A673 (cell line): ENCODE measurements around the gene DCC. TPM values are rescaled to one million over a fixed set of nuclear protein-coding genes. Genes with fewer than 3 reads are reported as not detected.

Source experiments
- BruUV-seq: library from RNA; stranded (reverse); fragments of 400-500 nt; replicated peaks from 2 replicates; lab custom pipeline; 2021; lab: Mats Ljungman, UMichigan
- CTCF ChIA-PET: fragments of 300-600 bp; sonication (Branson Sonifier 250); formaldehyde crosslinking; loops from one replicate; lab custom pipeline; 2022; ENCODE audit warnings: antibody characterized with exemption; lab: Charles Lee
- POLR2A ChIA-PET: fragments of 300-600 bp; sonication (Branson Sonifier 250); formaldehyde crosslinking; loops from one replicate; lab custom pipeline; 2022; ENCODE audit warnings: antibody characterized with exemption; ENCODE audit not compliant: low non-redundant PET; lab: Charles Lee
- DNase-seq: peaks from one replicate; pipeline ENCODE4 v3.0.0-alpha.2; 2015; ENCODE audit warnings: low spot score
- H3K27ac ChIP-seq: fragments of 200-600 bp; sonication (generic); 2 replicates; pipeline ENCODE4 v1.5.1; 2016; ENCODE audit warnings: mixed run types, low read depth, mild to moderate bottlenecking, mixed read lengths, antibody characterized with exemption, low read length; ENCODE audit not compliant: poor library complexity, severe bottlenecking
- H3K27me3 ChIP-seq: fragments of 200-600 bp; sonication (generic); replicated peaks from 2 replicates; pipeline ENCODE4 v1.6.1; 2017; ENCODE audit warnings: mixed run types, low read depth, mild to moderate bottlenecking, mixed read lengths, antibody characterized with exemption, low read length; ENCODE audit not compliant: insufficient read depth, poor library complexity
- H3K36me3 ChIP-seq: fragments of 200-600 bp; sonication (generic); 2 replicates; pipeline ENCODE4 v1.6.1; 2016; ENCODE audit warnings: mixed run types, mild to moderate bottlenecking, mixed read lengths, antibody characterized with exemption, low read length; ENCODE audit not compliant: insufficient read depth, poor library complexity, severe bottlenecking
- H3K4me1 ChIP-seq: fragments of 200-600 bp; sonication (generic); 2 replicates; pipeline ENCODE4 v1.6.1; 2017; ENCODE audit warnings: mixed run types, mild to moderate bottlenecking, mixed read lengths, antibody characterized with exemption, low read length; ENCODE audit not compliant: insufficient read depth, poor library complexity, severe bottlenecking
- H3K4me3 ChIP-seq: fragments of 200-600 bp; sonication (generic); 2 replicates; pipeline ENCODE4 v1.5.1; 2016; ENCODE audit warnings: low read depth, mixed run types, mild to moderate bottlenecking, mixed read lengths, low read length; ENCODE audit not compliant: poor library complexity, severe bottlenecking
- H3K9me3 ChIP-seq: fragments of 200-600 bp; sonication (generic); 2 replicates; pipeline ENCODE4 v1.6.1; 2016; ENCODE audit warnings: mixed run types, low read depth, mild to moderate bottlenecking, mixed read lengths, antibody characterized with exemption, low read length; ENCODE audit not compliant: poor library complexity, severe bottlenecking
- EZH2 ChIP-seq: fragments of 200-600 bp; sonication (generic); IDR thresholded peaks from 2 replicates; pipeline ENCODE4 v1.6.1; 2017; ENCODE audit warnings: borderline replicate concordance, low read depth, mild to moderate bottlenecking, mixed read lengths, antibody characterized with exemption, low read length; ENCODE audit not compliant: poor library complexity, severe bottlenecking
- intact Hi-C: fragments of 100-400 bp; cut with micrococcal nuclease; formaldehyde crosslinking; loops from one replicate; pipeline ENCODE4 v1.10.0; 2022; ENCODE audit not compliant: unreplicated experiment
- total RNA-seq: library from RNA; stranded (reverse); gene quantifications from 2 replicates; pipeline ENCODE4 v1.2.3, GENCODE V29; 2021
- TF ChIP-seq, protein P1 (sequence below): fragments of 300-800, 200-600 bp; sonication (generic); conservative IDR thresholded peaks from 2 replicates; pipeline ENCODE4 v1.5.1; 2017; ENCODE audit warnings: low read depth, mild to moderate bottlenecking, antibody characterized with exemption, low read length, moderate library complexity, mixed read lengths

DCC gene
- total RNA-seq, 1 experiment from 2014 or later, result 93.0 TPM

DNA sequence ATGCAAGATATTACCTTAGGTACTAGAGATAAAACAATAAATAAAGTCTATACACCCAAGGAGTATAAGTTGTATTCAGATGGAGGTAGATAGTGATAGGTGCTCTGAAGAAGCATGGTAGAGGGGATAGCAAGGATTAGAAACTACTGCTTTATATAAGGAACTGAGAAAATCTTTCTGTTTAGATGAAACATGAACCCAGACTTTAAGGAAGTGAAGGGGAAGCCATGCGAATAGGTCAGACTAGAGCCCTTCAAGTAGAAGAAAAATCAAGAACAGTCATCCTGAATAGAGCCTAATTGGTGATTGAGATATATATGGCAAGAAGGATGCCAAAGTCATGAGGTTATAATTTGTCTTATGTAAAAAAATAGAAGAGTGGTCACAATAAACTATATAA, 984.4 kb downstream of the DCC start:
- Histone ChIP-seq H3K4me3 (no peak overlapping the region), H3K27me3 (no peaks in the 10 kb centered on the region), H3K36me3 (no peaks in the 10 kb centered on the region), H3K4me1 (no peaks in the 10 kb centered on the region), H3K9me3 (no peaks in the 10 kb centered on the region), H3K27ac (no peak overlapping the region)
- CTCF ChIA-PET, result no interaction called here
- POLR2A ChIA-PET, result no interaction called here
- intact Hi-C loops, result no loop called here
- BruUV-seq, result no TSS peak
- TF ChIP-seq, protein P1, sequence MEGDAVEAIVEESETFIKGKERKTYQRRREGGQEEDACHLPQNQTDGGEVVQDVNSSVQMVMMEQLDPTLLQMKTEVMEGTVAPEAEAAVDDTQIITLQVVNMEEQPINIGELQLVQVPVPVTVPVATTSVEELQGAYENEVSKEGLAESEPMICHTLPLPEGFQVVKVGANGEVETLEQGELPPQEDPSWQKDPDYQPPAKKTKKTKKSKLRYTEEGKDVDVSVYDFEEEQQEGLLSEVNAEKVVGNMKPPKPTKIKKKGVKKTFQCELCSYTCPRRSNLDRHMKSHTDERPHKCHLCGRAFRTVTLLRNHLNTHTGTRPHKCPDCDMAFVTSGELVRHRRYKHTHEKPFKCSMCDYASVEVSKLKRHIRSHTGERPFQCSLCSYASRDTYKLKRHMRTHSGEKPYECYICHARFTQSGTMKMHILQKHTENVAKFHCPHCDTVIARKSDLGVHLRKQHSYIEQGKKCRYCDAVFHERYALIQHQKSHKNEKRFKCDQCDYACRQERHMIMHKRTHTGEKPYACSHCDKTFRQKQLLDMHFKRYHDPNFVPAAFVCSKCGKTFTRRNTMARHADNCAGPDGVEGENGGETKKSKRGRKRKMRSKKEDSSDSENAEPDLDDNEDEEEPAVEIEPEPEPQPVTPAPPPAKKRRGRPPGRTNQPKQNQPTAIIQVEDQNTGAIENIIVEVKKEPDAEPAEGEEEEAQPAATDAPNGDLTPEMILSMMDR, result no peak
- TF ChIP-seq EZH2, result no peak
- no peak for DNase-seq

DNA sequence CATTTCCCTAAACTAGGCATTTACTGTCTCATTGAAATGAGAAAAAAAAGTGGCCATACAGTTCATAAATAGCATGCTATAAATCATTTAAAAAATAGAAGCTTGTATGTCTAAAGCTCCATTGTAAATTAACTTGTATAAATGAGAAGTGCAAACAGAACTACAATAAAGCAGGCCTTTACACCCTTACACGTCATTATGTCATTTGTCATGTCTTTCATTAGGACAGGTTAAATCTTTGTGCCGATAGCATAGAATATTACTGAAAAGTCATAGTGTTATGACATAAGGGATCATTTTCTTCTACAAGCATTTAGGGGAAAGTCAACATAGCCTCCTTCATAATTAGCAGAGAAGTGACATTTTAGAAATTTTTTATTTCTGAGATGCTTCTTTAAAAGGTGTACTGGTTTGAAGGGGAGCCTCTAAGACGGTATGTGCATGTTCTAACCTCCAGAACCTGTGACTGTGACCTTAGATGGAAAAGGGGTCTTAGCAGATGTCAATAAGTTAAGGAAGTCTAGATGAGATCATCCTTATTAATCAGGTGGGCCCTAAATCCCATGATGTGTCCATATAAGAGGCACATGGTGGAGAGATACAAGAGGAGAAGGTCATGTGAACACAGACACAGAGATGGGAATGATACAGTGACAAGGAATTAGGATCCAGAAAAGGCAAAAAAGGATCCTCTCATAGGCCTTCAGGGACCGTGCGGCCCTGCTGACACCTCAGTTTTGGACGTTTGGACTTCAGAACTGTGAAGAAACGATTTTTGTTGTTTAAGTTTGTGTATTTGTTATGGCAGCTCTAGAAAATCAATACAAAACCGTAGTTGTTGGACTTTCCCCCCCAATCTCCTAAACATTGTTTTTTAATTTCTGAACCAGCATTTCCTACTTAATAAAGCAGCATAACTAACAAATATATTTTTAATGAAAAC, 1020.8 kb downstream of the DCC start:
- TF ChIP-seq, protein P1, result no peak
- no peak for TF ChIP-seq EZH2
- no peaks in the 10 kb centered on the region for H3K4me1 ChIP-seq
- no TSS peak for BruUV-seq
- H3K36me3 ChIP-seq, result no peaks in the 10 kb centered on the region
- H3K27ac ChIP-seq, result no peak overlapping the region
- ChIA-PET CTCF (no interaction called here), POLR2A (no interaction called here)
- H3K9me3 ChIP-seq, result no peaks in the 10 kb centered on the region
- H3K27me3 ChIP-seq, result no peaks in the 10 kb centered on the region
- no peak for DNase-seq
- no peak overlapping the region for H3K4me3 ChIP-seq
- intact Hi-C loops, result no loop called here

DNA sequence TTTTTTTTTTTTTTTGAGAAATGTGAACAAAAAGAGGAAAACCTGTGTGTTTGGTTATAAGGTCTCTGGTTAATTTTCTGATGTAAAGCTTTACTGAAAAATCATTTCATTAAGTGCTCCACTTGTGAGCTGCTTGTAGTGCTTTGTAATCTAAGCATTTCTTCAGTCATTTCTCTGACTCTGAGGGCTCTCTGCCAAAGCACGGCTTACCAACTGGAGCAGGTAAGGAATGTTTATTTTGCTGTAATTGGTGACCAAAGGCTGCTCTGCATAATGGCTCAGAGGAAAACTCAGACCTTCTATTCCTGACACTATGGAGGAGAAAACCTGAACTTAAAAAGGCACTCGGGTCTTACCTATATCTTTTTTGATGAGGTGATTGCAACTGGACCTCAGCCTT, 1035.6 kb downstream of the DCC start:
- ChIA-PET POLR2A (no interaction called here), CTCF (no interaction called here)
- no peaks in the 10 kb centered on the region for H3K36me3 ChIP-seq
- no peak overlapping the region for H3K4me3 ChIP-seq
- H3K27me3 ChIP-seq, result no peaks in the 10 kb centered on the region
- DNase-seq, result no peak
- H3K4me1 ChIP-seq, result peaks cover 7% of the 10 kb centered on the region
- no peak overlapping the region for H3K27ac ChIP-seq
- TF ChIP-seq EZH2, result no peak
- TF ChIP-seq, protein P1, result no peak
- H3K9me3 ChIP-seq, result no peaks in the 10 kb centered on the region
- intact Hi-C loops, result loop anchor here (10.0 kb wide), 1 partner anchor 951 kb away; no protein-coding TSS in a partner anchor
- no TSS peak for BruUV-seq
